Measurements from ENCODE around the gene PPCDC.
"Not testable (repeated sequence)": the region's sequence is repeated elsewhere in the genome, so short reads cannot be mapped to it uniquely, and the experiment has no call there.

GRCh38 chr15:75085708-75086107 lies 62.3 kb downstream of the PPCDC start:
- not testable (repeated sequence) for TF ChIP-seq CTCF (IDR thresholded peaks at IDR 0.05; ENCODE audit: borderline replicate concordance, extremely low read depth, low read length, poor library complexity, severe bottlenecking); EZH2 (IDR thresholded peaks at IDR 0.05; ENCODE audit: borderline replicate concordance, low read depth, low read length, severe bottlenecking)
